Measurements from ENCODE around the gene ATP6AP1.
"Not testable (repeated sequence)": the region's sequence is repeated elsewhere in the genome, so short reads cannot be mapped to it uniquely, and the experiment has no call there.

Gene ATP6AP1

GRCh38 chrX:154428176-154429171, at the start of gene ATP6AP1:
ATP6AP1 (plus strand) TSS chrX:154428677; CDS start chrX:154428693, 16 bp downstream.
- DNase-seq = peak; percentile 90

GRCh38 chrX:154378799-154379568, 49.5 kb upstream of the ATP6AP1 start, which contains the start of gene EMD:
EMD (plus strand) TSS chrX:154379295; CDS start chrX:154379485, 190 bp downstream.
- DNase-seq = peak; percentile 100

GRCh38 chrX:154379569-154379951, 48.9 kb upstream of the ATP6AP1 start:
- DNase-seq = no peak

- no peak for DNase-seq
These were observed 48.3 kb upstream of the ATP6AP1 start for GRCh38 chrX:154380153-154380552.

- no peak for DNase-seq
These were observed 47.7 kb upstream of the ATP6AP1 start for GRCh38 chrX:154380787-154381186.

GRCh38 chrX:154381271-154381670, 47.2 kb upstream of the ATP6AP1 start:
- DNase-seq = no peak

GRCh38 chrX:154382483-154383069, 45.9 kb upstream of the ATP6AP1 start:
- no peak for DNase-seq

- no peak for DNase-seq
These were observed 44.9 kb upstream of the ATP6AP1 start for GRCh38 chrX:154383359-154384283.

- DNase-seq = no peak
These were observed 44.1 kb upstream of the ATP6AP1 start for GRCh38 chrX:154384284-154384892.

GRCh38 chrX:154388094-154388493, 40.4 kb upstream of the ATP6AP1 start:
- DNase-seq = not testable (repeated sequence)

GRCh38 chrX:154388649-154389048, 39.8 kb upstream of the ATP6AP1 start:
- DNase-seq = not testable (repeated sequence)

GRCh38 chrX:154389812-154390747, 38.4 kb upstream of the ATP6AP1 start:
- DNase-seq = not testable (repeated sequence)

GRCh38 chrX:154396363-154396762, 32.1 kb upstream of the ATP6AP1 start:
- not testable (repeated sequence) for DNase-seq

GRCh38 chrX:154396973-154397887, 31.2 kb upstream of the ATP6AP1 start:
- DNase-seq = peak; percentile 49

- peak; percentile 94 for DNase-seq
These were observed 30.4 kb upstream of the ATP6AP1 start, which contains the start of gene RPL10 for GRCh38 chrX:154397888-154398667. RPL10 (plus strand) TSS chrX:154398377; CDS start chrX:154398520, 143 bp downstream.

- peak; percentile 62 for DNase-seq
These were observed 29.6 kb upstream of the ATP6AP1 start for GRCh38 chrX:154398668-154399526.

All from GDM1 (cell line).